GM18517 (cell line): ENCODE results near the gene WDR74.
"Not testable (repeated sequence)": the region's sequence is repeated elsewhere in the genome, so short reads cannot be mapped to it uniquely, and the experiment has no call there.

ENCODE experiments used
- ATAC-seq: cut with Tn5 transposase; IDR thresholded peaks from one replicate; pipeline ENCODE4 v1.9.1; 2021; ENCODE audit warnings: mild to moderate bottlenecking, moderate library complexity; ENCODE audit not compliant: unreplicated experiment

WDR74 gene

DNA sequence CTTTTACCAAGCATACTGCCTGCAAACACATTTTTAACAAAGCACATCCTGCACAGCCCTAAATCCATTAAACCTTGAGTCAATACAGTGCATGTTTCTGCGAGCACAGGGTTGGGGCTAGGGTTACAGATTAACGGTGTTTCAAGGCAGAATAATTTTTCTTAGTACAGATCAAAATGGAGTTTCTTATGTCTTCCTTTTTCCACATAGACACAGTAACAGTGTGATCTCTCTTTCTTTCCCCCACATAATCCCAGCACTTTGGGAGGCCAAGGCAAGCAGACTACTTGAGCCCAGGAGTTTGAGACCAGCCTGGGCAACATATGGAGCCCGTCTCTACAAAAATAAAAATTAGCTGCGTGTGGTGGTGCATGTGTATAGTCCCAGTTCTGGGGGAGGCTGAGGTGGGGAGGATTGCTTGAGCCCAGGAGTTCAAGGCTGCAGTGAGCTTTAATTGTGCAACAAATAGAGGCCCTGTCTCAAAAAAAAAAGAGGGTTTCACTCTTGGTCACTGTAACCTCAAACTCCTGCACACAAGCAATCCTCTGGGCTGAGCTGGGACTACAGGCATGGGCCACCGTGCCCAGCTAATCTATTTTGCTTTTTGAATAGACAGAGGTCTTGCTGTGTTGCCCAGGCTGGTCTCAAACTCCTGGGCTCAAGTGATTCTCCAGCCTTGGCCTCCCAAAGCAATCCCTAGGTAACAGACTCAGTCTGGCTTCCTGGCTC is 21.6 kb upstream of the WDR74 start:
- ATAC-seq: no peak

DNA sequence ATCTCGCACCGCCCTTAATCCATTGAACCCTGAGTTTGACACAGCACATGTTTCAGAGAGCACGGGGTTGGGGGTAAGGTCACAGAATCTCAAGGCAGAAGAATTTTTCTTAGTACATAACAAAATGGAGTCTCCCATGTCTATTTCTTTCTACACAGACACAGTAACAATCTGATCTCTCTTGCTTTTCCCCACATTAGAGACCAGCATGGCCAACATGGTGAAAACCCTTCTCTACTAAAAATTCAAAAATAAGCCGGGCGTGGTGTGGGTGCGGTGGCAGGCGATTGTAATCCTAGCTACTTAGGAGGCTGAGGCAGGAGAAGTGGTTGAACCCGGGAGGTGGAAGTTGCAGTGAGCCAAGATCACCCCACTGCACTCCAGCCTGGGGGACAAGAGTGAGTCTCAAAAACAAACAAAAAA is 19.9 kb upstream of the WDR74 start:
- not testable (repeated sequence) for ATAC-seq

DNA sequence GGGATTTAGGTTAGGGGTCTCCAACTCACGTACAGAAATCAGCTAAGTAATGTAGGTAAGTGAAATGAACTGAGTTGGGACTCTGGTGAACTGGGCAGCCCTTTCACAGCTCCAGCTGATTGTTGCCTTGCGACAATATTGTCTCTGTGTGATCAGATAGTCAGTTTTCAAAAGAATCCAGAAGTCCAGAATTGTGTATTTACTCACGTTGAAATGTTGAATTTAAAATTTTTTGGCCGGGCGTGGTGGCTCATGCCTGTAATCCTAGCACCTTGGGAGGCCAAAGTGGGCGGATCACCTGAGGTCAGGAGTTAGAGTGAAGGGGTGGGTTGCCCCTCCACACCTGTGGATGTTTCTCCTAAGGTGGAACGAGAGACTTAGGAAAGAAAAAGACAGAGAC is 18.8 kb upstream of the WDR74 start:
- no peak for ATAC-seq

DNA sequence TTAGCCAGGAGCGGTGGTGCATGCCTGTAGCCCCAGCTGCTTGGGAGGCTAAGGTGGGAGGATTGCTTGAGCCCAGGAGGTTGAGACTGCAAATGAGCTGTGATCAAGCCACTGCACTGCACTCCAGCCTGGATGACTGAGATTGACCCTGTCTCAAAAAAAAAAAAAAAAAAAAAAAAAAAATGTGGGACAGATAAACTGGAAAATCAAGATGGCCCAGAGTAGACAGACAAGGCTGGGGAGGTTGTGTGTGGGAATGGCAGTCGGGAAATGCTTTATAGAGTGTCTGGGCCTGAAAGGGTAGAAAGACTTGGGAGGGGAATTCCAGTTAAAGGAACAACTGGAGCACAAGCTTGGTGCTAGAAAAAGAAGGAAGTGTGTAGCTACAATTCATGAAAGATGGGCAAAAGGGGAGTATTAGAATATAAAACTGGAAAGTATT is 18.2 kb upstream of the WDR74 start:
- no peak for ATAC-seq

- no peak for ATAC-seq
These were observed 17.0 kb upstream of the WDR74 start for GRCh38 chr11:62856333-62856895.

DNA sequence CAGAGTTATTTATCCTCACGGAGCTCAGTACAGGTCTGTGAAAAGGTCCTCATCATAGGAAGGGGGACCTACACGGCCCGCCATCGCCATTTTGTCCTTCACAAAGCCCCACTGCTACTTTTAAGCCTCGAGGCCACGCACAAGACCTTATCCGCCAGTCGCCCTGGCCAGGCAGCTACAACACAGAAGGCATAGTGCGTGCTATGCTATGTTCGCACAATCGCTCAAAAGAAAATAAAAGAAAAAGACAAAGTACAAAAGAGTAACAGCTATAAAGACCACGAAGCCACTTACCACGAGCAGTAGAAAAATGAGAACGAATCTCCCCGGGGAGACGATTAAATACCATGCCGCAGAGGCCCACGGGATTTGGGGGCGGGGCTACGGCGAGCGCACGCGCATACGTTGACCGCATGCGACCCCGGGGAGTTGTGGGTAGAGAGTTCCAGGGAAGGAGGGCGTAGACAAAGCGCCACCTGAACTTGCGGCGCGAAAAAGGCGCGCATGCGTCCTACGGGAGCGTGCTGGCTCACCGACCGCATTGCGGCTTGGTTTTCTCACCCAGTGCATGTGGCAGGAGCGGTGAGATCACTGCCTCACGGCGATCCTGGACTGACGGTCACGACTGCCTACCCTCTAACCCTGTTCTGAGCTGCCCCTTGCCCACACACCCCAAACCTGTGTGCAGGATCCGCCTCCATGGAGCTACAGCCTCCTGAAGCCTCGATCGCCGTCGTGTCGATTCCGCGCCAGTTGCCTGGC is 16.4 kb upstream of the WDR74 start:
- peak; percentile 85 for ATAC-seq

GRCh38 chr11:62854825-62855570 is 15.6 kb upstream of the WDR74 start:
- no peak for ATAC-seq

GRCh38 chr11:62854013-62854824 is 14.8 kb upstream of the WDR74 start:
- ATAC-seq: no peak

DNA sequence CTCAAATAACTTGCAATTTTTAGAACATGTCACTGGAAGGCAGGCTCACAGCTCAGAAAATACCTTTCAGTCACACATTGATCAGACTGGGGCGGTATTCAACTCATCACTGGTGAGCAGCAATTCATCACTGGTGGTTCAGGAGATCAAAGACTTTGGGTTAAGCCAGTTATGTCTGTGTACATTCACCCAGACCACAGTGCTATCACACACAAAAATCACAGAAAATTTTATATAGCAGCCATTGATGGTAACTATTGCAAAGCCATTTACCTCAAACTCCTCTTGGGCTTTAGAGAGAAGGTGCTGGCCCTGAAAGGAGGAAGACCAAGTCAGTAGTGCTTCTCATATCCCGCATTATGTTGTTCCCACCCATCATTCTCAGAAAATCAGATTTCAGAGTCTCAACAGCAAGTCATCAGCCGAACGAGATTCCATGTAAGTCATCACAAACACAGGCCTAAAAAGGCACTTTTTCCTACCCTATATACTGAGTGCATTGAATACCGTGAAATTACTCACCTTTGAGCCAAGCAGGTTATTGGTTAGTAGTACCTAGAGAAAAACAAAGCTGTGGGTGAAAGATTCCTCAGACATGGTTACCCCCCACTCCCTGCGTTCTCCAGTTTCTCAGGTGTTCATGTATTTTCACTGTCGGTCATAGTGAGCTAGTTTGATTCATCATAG is 14.0 kb upstream of the WDR74 start:
- ATAC-seq: no peak

- no peak for ATAC-seq
These were observed 13.3 kb upstream of the WDR74 start for GRCh38 chr11:62852523-62853188.

DNA sequence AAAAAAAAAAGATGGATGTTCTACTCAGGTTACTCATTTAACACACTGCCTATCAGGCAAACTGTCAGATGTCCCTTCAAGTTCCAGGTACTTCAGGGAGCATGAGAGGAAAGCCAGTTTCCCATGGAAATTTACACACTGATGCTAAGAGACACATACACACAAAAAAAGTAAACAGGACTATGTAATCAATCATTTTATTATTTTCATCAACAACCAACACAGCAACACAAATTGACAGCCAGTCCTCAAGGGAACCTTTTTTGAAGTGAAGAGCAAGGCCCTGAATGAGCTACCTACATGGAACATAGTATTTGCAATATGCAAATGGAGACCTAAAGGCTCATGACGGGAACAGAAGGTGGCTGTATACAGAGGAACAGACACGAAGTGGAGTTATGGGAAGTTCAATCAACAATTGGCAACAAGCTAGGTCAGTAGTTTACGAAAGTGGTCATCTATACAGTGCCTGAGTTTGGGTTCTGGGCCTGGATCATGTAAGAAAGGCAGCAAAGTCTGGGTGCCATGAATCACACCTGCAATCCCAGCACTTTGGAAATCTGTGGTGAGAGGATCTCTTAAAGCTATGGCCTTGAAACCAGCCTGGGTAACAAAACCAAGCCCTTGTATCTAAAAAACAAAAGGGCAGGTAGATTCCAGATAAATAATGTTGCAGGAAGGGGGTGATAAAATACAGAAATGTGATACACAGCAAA is 12.6 kb upstream of the WDR74 start:
- ATAC-seq: no peak

- ATAC-seq: no peak
These were observed 11.8 kb upstream of the WDR74 start for GRCh38 chr11:62850911-62851806.

GRCh38 chr11:62847767-62848314 is 8.5 kb upstream of the WDR74 start:
- ATAC-seq: no peak

GRCh38 chr11:62846177-62846576 is 6.8 kb upstream of the WDR74 start:
- no peak for ATAC-seq

DNA sequence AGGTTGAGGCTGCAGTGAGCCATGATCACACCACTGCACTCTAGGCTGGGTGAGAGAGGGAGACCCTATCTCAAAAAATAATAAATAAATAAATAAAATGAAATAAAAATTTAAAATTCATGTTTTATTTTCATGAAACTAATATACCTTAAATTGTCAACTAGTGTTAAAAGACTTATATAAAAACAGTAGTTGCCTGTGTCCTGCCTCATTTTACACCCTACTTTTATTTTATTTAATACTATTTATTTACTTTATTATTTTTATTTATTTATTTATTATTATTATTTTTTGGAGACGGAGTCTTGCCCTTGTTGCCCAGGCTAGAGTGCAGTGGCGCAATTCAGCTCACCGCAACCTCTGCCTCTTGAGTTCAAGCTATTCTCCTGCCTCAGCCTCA is 4.8 kb upstream of the WDR74 start:
- no peak for ATAC-seq

DNA sequence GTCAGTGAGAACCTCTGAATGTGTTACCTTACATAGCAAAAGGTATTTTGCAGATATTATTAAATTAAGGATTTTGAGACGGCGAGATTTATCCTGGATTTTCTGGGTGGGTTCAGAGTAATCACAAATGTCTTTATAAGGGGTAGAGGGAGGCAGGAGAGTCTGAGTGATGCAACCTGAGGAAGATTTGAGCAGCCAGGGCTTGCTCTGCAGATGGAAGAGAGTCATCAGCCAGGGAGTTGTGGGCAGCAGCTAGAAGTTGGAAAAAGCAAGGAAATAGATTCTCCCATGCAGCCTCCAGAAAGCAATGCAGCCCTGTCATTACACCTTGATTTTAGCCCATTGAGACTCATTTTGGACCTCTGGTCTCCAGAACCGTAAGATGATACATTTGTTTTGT is 4.1 kb upstream of the WDR74 start:
- ATAC-seq: no peak

DNA sequence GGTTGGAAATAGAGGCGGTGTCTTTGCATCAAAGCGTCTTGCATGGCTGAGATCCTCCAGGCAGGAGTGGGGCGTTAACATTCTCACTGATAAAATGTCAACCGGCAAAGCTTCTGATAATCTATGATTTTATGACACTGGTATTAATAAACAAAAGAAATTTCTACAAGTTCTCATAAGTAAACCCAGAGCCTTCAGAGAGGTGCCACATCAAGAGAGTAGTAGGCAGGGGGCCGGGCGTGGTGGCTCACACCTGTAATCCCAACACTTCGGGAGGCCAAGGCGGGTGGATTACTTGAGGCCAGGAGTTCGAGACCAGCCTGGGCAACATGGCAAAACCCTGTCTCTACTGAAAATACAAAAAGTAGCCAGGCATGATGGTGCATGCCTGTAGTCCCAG is 3.5 kb upstream of the WDR74 start:
- ATAC-seq: not testable (repeated sequence)
